Mesothelial cell of epicardium (in vitro differentiated cells): ENCODE data around the gene UBALD1. TPM values are rescaled to one million over a fixed set of nuclear protein-coding genes. Genes with fewer than 3 reads are reported as not detected.

ENCODE experiments used
- DNase-seq, 2 experiments: peaks; one replicate each; pipeline ENCODE4 v3.0.0; 2021; ENCODE audit warnings: low spot score in 2 of 2; ENCODE audit not compliant: unreplicated experiment in 2 of 2
- H3K27ac Mint-ChIP-seq: 2 replicates; pipeline ENCODE4 v1.8.0; 2021; ENCODE audit warnings: mixed read lengths
- H3K27me3 Mint-ChIP-seq: 2 replicates; pipeline ENCODE4 v1.8.0; 2021; ENCODE audit warnings: low read depth, mixed read lengths
- H3K36me3 Mint-ChIP-seq: 2 replicates; pipeline ENCODE4 v1.8.0; 2021; ENCODE audit warnings: mixed read lengths
- H3K4me1 Mint-ChIP-seq: 2 replicates; pipeline ENCODE4 v1.8.0; 2021; ENCODE audit warnings: mixed read lengths
- H3K4me3 Mint-ChIP-seq: 2 replicates; pipeline ENCODE4 v1.8.0; 2021; ENCODE audit warnings: mild to moderate bottlenecking, moderate library complexity, mixed read lengths
- H3K9me3 Mint-ChIP-seq: 2 replicates; pipeline ENCODE4 v1.8.0; 2021; ENCODE audit warnings: mixed read lengths
- total RNA-seq: library from RNA; stranded (reverse); gene quantifications from 3 replicates; pipeline ENCODE4 v1.2.1, GENCODE V29; 2021
- TF ChIP-seq, protein P1 (sequence below): fragments of 200-600 bp; sonication (generic); IDR thresholded peaks from one replicate; pipeline ENCODE4 v1.5.0; 2021; ENCODE audit warnings: antibody characterized with exemption; ENCODE audit not compliant: unreplicated experiment

UBALD1 gene
- total RNA-seq, 1 donor from 2014 or later: 59.3 TPM

DNA sequence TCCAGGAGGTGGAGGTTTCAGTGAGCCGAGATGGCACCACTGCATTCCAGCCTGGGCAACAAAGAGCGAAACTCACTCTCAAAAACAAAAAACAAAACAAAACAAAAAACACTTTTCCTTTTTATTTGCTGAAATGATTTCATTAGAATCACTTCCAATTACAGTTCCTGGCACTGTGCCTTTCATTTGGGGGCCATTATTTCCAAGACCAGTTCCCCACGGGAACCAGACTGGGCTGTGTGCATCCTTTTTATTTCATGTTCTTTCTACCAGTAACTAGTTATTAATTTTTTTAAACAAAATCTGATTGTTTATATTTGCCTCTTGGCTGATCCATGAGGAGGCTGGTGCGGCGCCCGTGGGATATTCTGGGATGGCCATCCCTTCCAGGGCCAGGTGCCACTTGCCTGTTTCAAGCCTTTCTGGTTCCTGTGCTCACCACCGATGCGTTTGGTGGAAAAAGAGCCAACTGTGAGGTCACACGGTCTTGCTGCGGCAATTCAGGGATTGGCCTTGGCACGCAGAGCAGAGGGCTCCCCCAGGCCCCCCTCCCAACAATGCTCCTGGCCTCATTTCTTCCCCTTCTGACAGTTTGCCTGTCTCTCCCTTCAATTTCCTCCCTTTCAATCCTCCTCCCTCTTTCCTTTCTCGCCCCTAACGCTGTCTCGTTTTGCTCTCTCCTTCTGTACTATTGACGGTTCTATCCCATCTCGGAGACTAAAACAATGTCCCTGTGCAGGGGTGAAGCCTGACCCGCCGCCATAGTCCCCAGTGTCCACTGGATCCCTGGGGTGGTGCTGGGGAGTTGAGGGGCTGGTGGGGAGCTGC is 13.4 kb downstream of the UBALD1 start:
- no peak for DNase-seq
- Mint-ChIP-seq H3K4me3 (no peak overlapping the region), H3K36me3 (no peaks in the 10 kb centered on the region), H3K27me3 (peaks cover 9% of the 10 kb centered on the region), H3K4me1 (no peaks in the 10 kb centered on the region), H3K9me3 (no peaks in the 10 kb centered on the region), H3K27ac (no peak overlapping the region)
- TF ChIP-seq, protein P1, sequence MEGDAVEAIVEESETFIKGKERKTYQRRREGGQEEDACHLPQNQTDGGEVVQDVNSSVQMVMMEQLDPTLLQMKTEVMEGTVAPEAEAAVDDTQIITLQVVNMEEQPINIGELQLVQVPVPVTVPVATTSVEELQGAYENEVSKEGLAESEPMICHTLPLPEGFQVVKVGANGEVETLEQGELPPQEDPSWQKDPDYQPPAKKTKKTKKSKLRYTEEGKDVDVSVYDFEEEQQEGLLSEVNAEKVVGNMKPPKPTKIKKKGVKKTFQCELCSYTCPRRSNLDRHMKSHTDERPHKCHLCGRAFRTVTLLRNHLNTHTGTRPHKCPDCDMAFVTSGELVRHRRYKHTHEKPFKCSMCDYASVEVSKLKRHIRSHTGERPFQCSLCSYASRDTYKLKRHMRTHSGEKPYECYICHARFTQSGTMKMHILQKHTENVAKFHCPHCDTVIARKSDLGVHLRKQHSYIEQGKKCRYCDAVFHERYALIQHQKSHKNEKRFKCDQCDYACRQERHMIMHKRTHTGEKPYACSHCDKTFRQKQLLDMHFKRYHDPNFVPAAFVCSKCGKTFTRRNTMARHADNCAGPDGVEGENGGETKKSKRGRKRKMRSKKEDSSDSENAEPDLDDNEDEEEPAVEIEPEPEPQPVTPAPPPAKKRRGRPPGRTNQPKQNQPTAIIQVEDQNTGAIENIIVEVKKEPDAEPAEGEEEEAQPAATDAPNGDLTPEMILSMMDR: no peak

DNA sequence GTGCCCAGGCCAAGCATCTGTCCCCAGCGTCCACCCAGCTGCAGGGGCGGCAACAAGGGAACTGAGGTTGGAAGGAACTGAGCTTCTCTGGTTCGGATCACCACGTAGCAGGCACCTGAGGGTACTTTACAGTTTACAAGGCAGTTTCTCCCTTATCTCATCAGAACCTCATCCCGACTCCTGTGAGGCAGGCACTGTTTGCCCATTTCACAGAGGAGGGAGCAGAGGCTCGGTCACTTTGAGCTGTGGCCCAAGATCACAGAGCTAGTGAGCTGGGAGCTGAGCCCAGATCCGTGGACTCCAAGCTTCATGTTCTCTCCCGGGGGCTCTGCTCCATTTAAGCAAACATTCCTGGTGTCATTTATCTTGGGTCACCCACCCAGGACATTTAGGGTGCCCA is 15.1 kb downstream of the UBALD1 start:
- TF ChIP-seq, protein P1: no peak
- Mint-ChIP-seq H3K9me3 (no peaks in the 10 kb centered on the region), H3K27ac (no peak overlapping the region), H3K27me3 (peaks cover 12% of the 10 kb centered on the region), H3K36me3 (no peaks in the 10 kb centered on the region), H3K4me3 (no peak overlapping the region), H3K4me1 (no peaks in the 10 kb centered on the region)
- DNase-seq: no peak

- H3K4me1 Mint-ChIP-seq: no peaks in the 10 kb centered on the region
- TF ChIP-seq, protein P1: no peak
- H3K4me3 Mint-ChIP-seq: no peak overlapping the region
- no peaks in the 10 kb centered on the region for H3K36me3 Mint-ChIP-seq
- H3K9me3 Mint-ChIP-seq: no peaks in the 10 kb centered on the region
- no peak for DNase-seq
- no peak overlapping the region for H3K27ac Mint-ChIP-seq
- H3K27me3 Mint-ChIP-seq: peaks cover 12% of the 10 kb centered on the region
Observed at GRCh38 chr16:4599037-4599436, 15.7 kb downstream of the UBALD1 start.

GRCh38 chr16:4597174-4597573 is 17.5 kb downstream of the UBALD1 start:
- no peak overlapping the region for H3K27ac Mint-ChIP-seq
- DNase-seq: no peak
- H3K4me1 Mint-ChIP-seq: no peaks in the 10 kb centered on the region
- no peaks in the 10 kb centered on the region for H3K36me3 Mint-ChIP-seq
- peaks cover 12% of the 10 kb centered on the region for H3K27me3 Mint-ChIP-seq
- TF ChIP-seq, protein P1: no peak
- no peak overlapping the region for H3K4me3 Mint-ChIP-seq
- H3K9me3 Mint-ChIP-seq: no peaks in the 10 kb centered on the region

DNA sequence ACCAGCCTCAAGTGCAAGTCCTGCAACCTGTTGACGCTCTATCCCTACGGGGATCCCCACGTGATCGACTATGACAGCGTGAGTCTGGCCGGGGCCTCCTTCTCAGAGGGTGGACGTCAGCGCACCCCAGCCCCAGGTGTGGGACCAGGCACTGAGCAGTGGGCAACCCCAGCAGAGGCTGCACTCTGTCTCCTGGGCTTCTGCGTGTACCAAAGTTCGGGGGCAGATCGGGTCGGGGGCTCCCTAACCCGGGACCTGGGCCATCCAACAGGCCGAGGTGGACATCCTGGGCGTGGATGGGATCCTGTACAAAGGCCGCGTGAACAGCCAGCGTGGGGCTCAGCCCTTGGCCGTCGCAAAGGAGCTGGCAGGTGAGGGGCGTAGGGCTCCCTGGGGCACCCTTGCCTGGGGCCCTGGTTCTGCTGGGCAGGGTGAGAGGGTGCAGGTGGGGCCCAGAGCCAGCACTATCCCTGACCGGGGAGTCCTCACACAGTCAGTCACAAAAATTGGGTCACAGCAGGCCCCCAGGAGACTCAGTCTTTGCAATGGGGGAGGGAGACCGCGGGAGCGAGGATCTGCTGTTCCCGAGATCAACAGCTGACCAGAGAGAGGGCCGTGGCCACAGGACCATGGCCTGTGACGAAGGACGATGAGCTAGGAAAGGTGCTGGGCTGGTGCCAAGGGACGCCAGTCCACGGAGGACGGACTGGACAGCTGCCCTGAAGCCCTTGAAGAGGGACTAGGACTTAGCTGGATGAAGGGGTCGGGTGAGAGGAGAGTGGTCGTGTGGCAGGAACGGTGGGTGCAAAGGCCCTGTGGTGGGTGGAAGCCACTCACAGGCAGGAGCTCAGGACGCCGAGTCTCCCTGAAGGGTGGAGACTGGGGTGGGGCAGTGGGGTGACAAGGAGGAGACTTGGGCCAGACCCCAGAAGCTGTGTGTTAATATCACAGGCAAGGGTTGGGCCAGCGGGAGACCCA is 20.0 kb downstream of the UBALD1 start:
- no peaks in the 10 kb centered on the region for H3K36me3 Mint-ChIP-seq
- H3K9me3 Mint-ChIP-seq: no peaks in the 10 kb centered on the region
- H3K4me3 Mint-ChIP-seq: no peak overlapping the region
- peaks cover 12% of the 10 kb centered on the region for H3K27me3 Mint-ChIP-seq
- no peak overlapping the region for H3K27ac Mint-ChIP-seq
- no peak for DNase-seq
- TF ChIP-seq, protein P1: no peak
- no peaks in the 10 kb centered on the region for H3K4me1 Mint-ChIP-seq
